ENCODE measurements around the gene TUT1. TPM values are rescaled to one million over a fixed set of nuclear protein-coding genes. Genes with fewer than 3 reads are reported as not detected.

TUT1 gene
- total RNA-seq, 2 experiments from 2014 or later: 32.5 to 36.0 TPM

DNA sequence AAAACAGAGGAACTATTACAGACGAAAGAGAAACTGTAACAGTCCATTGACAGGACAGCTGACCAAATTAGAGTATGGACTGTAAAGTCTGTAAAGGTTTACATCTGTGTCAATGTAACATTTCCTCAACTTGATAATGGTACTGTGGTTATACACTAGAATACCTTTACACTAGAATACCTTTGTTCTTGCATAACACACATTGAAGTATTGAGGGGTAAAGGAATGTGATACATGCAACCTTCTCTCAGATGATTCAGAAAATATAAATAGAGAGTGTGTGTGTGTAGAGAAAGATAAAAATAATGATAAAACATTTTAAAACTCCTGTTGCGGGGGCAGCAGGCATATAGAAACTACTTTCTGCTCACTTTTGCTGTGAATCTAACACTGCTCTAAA, 12.1 kb downstream of the TUT1 start:
- intact Hi-C loops (cut with DNase I, micrococcal nuclease): no loop called here
- ATAC-seq (no peak), DNase-seq (no peak)
- Mint-ChIP-seq H3K9me3 (ENCODE audit: low read depth) (no peaks in the 10 kb centered on the region), H3K27ac (no peak overlapping the region), H3K36me3 (ENCODE audit: low read depth) (peaks cover 29% of the 10 kb centered on the region), H3K27me3 (no peaks in the 10 kb centered on the region), H3K4me3 (no peak overlapping the region), H3K4me1 (peaks cover 8% of the 10 kb centered on the region)
- ChIA-PET POLR2A (no interaction called here), CTCF (interaction anchor here (0.8 to 1.5 kb wide), 2 partner anchors 10 to 12 kb away, joined by 4 read pairs; partner anchors contain the start of gene TUT1)

DNA sequence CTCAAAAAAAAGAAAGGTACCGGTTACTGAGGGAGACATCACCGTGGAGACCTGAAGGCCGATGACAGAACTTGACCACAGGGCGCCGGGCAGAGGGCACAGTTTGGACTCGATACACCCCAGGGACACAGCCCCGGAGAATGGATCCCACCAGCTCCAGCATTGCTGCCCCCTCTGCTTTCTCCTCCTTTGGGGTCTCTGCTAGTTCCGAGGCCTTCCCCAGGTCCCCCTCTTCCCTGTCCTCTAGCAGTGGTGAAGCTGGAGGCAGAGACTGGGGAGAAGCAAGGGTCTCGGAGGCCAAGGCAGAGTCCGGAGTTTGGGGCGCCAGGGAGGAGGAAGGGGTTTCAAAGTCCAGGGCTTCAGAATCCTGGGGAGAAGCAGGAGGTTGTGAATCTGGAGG, 12.8 kb downstream of the TUT1 start:
- H3K36me3 Mint-ChIP-seq (ENCODE audit: low read depth): peaks cover 32% of the 10 kb centered on the region
- no peak overlapping the region for H3K27ac Mint-ChIP-seq
- ATAC-seq (no peak), DNase-seq (no peak)
- peaks cover 8% of the 10 kb centered on the region for H3K4me1 Mint-ChIP-seq
- intact Hi-C loops (cut with DNase I, micrococcal nuclease): no loop called here
- H3K9me3 Mint-ChIP-seq (ENCODE audit: low read depth): no peaks in the 10 kb centered on the region
- CTCF ChIA-PET: interaction anchor here (0.8 to 1.5 kb wide), 2 partner anchors 11 to 13 kb away, joined by 4 read pairs; partner anchors contain the start of gene TUT1
- no peak overlapping the region for H3K4me3 Mint-ChIP-seq
- H3K27me3 Mint-ChIP-seq: no peaks in the 10 kb centered on the region
- POLR2A ChIA-PET: interaction anchor here (0.6 to 1.2 kb wide), 2 partner anchors 23 to 277 kb away, joined by 3 to 5 read pairs; partner anchors contain the start of gene MTA2

DNA sequence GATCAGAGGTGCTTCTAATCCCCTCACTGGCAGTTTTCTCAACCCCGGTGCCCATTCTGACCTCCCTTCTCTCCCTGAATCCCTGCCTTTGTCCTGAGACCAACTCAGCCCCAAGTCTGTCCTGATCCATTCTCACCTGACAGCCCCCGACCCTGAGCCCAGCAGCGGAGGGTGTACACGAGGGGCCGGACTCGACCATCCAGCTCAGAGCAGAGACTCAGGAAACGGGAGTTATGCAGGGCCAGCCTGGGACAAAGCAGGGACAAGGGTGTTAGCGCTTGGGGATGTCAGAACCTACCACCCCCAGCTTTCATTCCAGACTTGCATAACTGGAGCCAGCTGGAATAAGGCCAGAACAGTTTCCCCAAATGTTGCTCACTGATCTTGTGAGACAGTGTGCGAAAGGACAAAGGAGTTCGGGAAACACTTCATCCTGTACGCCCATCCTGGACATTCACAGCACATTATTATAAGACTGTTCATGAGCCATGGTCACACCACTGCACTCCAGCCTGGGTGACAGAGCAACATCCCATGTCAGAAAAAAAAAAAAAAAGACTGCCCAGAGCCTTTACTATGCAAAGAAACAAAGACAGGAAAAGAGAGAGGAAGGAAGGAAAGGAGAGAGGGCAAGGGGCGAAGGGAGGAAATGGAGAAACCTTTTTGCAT, 14.1 kb downstream of the TUT1 start:
- no peak for DNase-seq
- CTCF ChIA-PET: no interaction called here
- Mint-ChIP-seq H3K27ac (peak overlapping the region; percentile 52), H3K36me3 (ENCODE audit: low read depth) (peaks cover 43% of the 10 kb centered on the region), H3K4me1 (peaks cover 16% of the 10 kb centered on the region), H3K9me3 (ENCODE audit: low read depth) (no peaks in the 10 kb centered on the region), H3K4me3 (no peak overlapping the region), H3K27me3 (no peaks in the 10 kb centered on the region)
- no peak for ATAC-seq
- intact Hi-C loops (cut with DNase I, micrococcal nuclease): no loop called here
- POLR2A ChIA-PET: no interaction called here

DNA sequence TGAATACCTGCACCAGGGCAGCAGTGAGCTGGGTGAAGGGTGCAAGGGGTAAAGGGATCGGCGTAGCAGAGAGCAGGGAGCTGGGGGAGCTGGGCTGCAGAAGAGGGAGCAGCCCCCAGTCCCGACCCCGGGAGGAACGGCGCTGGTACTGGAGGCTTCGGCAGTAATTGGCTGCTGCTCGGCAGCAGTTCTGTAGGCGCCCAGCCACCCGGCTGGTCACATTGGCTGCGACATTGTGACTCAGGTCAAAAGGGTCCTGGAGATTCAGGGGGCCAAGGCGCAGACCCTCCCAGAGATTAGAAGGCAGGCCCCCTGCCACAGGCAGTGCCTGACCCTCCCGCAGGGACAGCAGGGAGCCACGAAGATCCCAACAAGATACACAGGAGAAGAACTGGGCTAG, 15.5 kb downstream of the TUT1 start:
- Mint-ChIP-seq H3K36me3 (ENCODE audit: low read depth) (peaks cover 50% of the 10 kb centered on the region), H3K9me3 (ENCODE audit: low read depth) (no peaks in the 10 kb centered on the region), H3K4me1 (peaks cover 30% of the 10 kb centered on the region), H3K27me3 (no peaks in the 10 kb centered on the region), H3K4me3 (peak overlapping the region; percentile 4), H3K27ac (no peak overlapping the region)
- ChIA-PET POLR2A (interaction anchor here (0.5 kb wide), 1 partner anchor 14 kb away, joined by 3 read pairs; no protein-coding TSS in a partner anchor), CTCF (interaction anchor here (0.9 to 4.7 kb wide), 2 partner anchors 33 to 125 kb away, joined by 3 to 24 read pairs; no protein-coding TSS in a partner anchor)
- DNase-seq (no peak), ATAC-seq (no peak)
- intact Hi-C loops (cut with DNase I, micrococcal nuclease): no loop called here

DNA sequence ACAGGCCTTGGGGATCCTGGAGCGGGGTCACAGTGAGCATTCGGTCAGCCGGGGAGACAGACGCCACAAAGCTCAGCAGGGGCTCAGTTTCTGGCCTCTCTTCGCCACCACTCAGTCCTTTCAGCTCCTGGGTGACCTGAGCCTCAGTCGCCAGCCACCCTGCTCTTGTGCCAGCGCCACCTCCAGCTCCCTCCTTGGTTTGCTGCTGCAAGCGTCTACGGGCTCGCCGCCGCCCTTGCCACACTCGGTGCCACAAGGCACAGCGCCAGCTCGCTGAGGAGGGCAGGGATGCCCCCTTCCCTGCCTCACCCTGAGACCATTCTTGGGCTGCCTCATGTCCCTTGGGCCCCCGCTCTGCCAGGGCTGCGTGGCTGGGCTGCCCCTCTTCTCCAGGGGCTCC, 16.2 kb downstream of the TUT1 start:
- peak overlapping the region; percentile 97 for H3K27ac Mint-ChIP-seq
- H3K27me3 Mint-ChIP-seq: no peaks in the 10 kb centered on the region
- intact Hi-C loops (cut with DNase I, micrococcal nuclease): no loop called here
- peak overlapping the region; percentile 93 for H3K4me3 Mint-ChIP-seq
- DNase-seq (peak; percentile 17), ATAC-seq (no peak)
- H3K9me3 Mint-ChIP-seq (ENCODE audit: low read depth): no peaks in the 10 kb centered on the region
- ChIA-PET POLR2A (interaction anchor here (0.8 to 1.9 kb wide), 2 partner anchors 17 to 150 kb away, joined by 3 to 59 read pairs; partner anchors contain the start of gene TUT1), CTCF (interaction anchor here (0.9 to 4.7 kb wide), 4 partner anchors 13 to 126 kb away, joined by 3 to 24 read pairs (median 6); partner anchors contain the start of genes C11orf98 and CSKMT)
- H3K36me3 Mint-ChIP-seq (ENCODE audit: low read depth): peaks cover 53% of the 10 kb centered on the region
- H3K4me1 Mint-ChIP-seq: peaks cover 35% of the 10 kb centered on the region

DNA sequence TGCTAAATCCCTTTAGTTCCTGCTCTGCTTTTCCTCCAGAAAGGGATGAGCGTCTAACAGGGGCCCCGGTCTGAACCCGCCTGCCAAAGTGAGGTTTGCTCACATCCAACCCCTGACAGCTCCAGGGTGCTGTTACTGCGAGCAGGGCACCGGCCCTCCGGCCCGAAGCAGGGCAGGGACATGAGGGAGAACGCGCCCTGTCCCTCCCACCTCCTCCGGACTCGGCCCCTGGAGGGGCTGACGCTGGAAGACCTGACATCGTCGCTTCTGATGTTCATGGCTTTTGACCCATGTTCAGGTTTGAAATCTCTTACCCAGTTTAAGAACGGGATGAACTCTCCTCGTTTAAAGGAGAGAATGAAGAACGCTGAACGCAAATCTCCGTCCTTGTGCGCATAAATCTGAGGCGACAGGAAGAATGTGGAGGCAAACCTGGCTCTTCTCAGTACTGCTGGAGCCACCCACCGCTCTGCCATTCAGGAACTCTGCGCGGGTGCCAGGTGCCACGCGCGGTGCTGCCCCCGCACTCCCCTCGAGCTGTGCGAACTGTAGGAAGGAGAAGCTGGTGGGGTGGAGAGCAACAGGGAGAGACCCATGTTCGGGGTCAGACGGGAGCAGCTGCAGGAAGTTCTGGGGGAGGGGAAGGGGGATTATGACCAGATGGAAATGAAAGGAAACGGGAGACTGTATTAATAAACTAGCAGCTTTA, 16.8 kb downstream of the TUT1 start:
- Mint-ChIP-seq H3K27ac (peak overlapping the region; percentile 97), H3K9me3 (ENCODE audit: low read depth) (no peaks in the 10 kb centered on the region), H3K36me3 (ENCODE audit: low read depth) (peaks cover 60% of the 10 kb centered on the region), H3K4me1 (peaks cover 41% of the 10 kb centered on the region), H3K4me3 (peak overlapping the region; percentile 93), H3K27me3 (no peaks in the 10 kb centered on the region)
- peak; percentile 9 for ATAC-seq
- DNase-seq: no peak
- POLR2A ChIA-PET: interaction anchor here (0.6 to 2.5 kb wide), 26 partner anchors 9 to 307 kb away, joined by 3 to 59 read pairs (median 4); partner anchors contain the start of genes C11orf98, CSKMT, GANAB and HNRNPUL2
- intact Hi-C loops (cut with DNase I, micrococcal nuclease): loop anchor here (1.0 to 5.0 kb wide), 8 partner anchors 17 to 452 kb away; partner anchors contain the start of genes TUT1 (in 2 of the 2), C11orf98 (in 1 of the 2), CSKMT (in 1 of the 2) and EML3 (in 1 of the 2)
- CTCF ChIA-PET: interaction anchor here (0.6 to 4.7 kb wide), 17 partner anchors 8 to 682 kb away, joined by 3 to 24 read pairs (median 4); partner anchors contain the start of genes C11orf98, CSKMT, SLC3A2 and TUT1

DNA sequence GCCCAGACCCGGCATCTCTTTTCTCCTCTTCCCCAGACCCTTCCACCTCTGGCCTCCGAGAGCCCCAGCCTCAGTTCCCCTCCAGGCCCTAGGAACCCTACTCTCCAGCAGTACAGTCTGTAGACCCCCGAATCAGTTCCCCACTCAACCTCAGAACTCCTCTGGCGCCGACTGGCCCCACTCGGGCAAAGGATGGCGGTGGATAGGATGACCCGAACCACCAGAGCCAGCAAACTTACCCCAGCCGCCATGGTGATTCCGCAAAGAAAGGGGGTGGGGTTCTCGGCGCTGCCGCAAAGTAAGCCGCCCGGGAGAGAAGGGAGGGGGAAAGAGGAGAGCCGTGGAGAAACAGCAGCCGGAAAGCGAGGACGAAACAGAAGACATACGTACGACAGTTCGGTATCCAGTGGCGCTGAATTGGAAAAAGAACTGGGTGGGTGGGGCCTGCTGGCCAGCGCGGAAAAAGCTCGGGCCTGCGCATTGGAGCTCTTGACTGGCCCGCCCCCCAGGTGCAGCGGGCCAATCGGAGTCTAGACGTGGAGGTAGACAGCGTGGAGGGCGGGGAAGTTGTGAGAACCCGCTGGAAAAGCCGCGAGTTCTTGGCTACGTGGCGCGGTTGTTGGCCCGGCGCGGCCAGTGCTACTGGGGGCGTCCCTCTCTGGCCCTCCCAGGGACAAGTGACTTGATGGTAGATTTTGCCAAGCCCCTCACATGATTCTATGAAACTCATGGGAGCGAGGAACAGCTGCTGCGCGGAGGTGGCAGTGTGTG, 17.5 kb downstream of the TUT1 start, which contains the start of gene EEF1G:
TSS of gene EEF1G (minus strand) at position 300 of the 771 bp plus-strand sequence. CDS start at position 251, 49 bp downstream.
- H3K4me1 Mint-ChIP-seq: peaks cover 43% of the 10 kb centered on the region
- no peaks in the 10 kb centered on the region for H3K27me3 Mint-ChIP-seq
- peaks cover 65% of the 10 kb centered on the region for H3K36me3 Mint-ChIP-seq (ENCODE audit: low read depth)
- DNase-seq: peak; percentile 99
- peak within 1 kb of the TSS; percentile 93 for H3K4me3 Mint-ChIP-seq
- H3K27ac Mint-ChIP-seq: peak within 1 kb of the TSS; percentile 97
- ChIA-PET POLR2A (interaction anchor here (0.6 to 2.5 kb wide), 27 partner anchors 9 to 308 kb away, joined by 3 to 59 read pairs (median 4); partner anchors contain the start of genes C11orf98, CSKMT, GANAB and HNRNPUL2), CTCF (interaction anchor here (0.6 to 4.7 kb wide), 17 partner anchors 8 to 307 kb away, joined by 3 to 24 read pairs (median 4); partner anchors contain the start of genes C11orf98, CSKMT, SLC3A2 and TUT1)
- intact Hi-C loops (cut with DNase I, micrococcal nuclease): loop anchor here (1.0 to 5.0 kb wide), 12 partner anchors 17 to 451 kb away; partner anchors contain the start of genes TUT1 (in 2 of the 2), C11orf98 (in 1 of the 2), CSKMT (in 1 of the 2) and EML3 (in 1 of the 2)
- no peaks in the 10 kb centered on the region for H3K9me3 Mint-ChIP-seq (ENCODE audit: low read depth)
- ATAC-seq: peak; percentile 97

DNA sequence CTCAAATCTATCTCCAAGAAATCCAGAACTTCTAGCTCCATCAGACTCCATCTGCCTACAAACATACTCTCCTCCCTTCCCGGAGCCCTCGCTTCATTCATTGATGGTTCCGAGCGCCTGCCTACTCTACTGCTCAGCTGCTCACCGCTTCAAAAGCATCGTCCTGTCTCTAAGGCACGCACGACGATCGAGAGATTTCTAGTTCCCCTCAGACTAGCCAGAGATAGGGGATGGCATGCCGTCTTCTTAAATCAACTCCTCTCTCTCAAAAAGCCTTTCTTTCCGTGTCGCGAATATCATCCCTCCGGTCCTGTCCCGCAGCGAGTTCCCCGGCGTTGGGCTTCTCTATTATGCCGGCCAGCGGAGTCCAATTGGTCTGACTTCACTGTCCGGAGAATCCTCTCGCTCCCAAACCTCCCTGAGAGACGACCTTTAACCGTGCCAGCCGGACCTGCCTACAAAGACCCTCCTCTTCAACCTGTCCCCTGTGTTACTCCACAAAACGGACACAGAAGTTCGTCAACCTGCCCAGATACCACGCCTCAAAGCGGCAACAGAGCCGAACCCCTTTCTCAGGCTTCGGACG, 18.2 kb downstream of the TUT1 start:
- intact Hi-C loops (cut with DNase I, micrococcal nuclease): loop anchor here (1.0 to 5.0 kb wide), 5 partner anchors 16 to 451 kb away; partner anchors contain the start of genes GANAB (in 1 of the 2) and INCENP (in 1 of the 2)
- Mint-ChIP-seq H3K9me3 (ENCODE audit: low read depth) (no peaks in the 10 kb centered on the region), H3K4me3 (peak overlapping the region; percentile 93), H3K36me3 (ENCODE audit: low read depth) (peaks cover 68% of the 10 kb centered on the region), H3K4me1 (peaks cover 48% of the 10 kb centered on the region), H3K27me3 (no peaks in the 10 kb centered on the region), H3K27ac (peak overlapping the region; percentile 97)
- ChIA-PET POLR2A (interaction anchor here (0.6 to 2.5 kb wide), 24 partner anchors 10 to 308 kb away, joined by 3 to 59 read pairs (median 4); partner anchors contain the start of genes C11orf98, CSKMT, GANAB and HNRNPUL2), CTCF (interaction anchor here (0.6 to 4.7 kb wide), 16 partner anchors 8 to 308 kb away, joined by 3 to 24 read pairs (median 4); partner anchors contain the start of genes BSCL2, SLC3A2 and TUT1)
- peak; percentile 48 for DNase-seq
- ATAC-seq: no peak

DNA sequence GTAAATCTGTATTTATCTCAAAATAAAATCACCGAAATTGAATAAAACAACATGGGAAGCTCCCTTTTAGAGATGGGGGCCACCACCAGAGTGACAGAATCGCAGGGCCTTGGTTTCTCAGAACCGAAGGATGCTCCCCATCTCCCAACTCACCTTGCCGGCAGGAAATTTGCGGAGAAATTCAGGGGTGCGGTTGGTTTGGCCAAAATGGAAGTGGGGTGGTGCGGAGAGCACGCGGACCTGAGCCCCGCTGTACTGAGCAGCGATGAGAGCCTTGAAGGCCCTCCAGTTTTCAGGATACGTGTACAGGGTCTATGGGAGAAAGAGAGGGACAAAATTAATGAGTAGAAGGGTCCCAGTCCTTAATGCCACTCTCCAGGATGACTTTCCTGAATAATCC, 18.9 kb downstream of the TUT1 start:
- no peaks in the 10 kb centered on the region for H3K27me3 Mint-ChIP-seq
- CTCF ChIA-PET: interaction anchor here (0.7 to 4.7 kb wide), 6 partner anchors 15 to 178 kb away, joined by 3 to 24 read pairs (median 4); partner anchors contain the start of genes BSCL2 and TUT1

More for the DNA sequence above, 18.9 kb downstream of the TUT1 start:
- intact Hi-C loops (cut with DNase I, micrococcal nuclease): loop anchor here (2.0 to 5.0 kb wide), 2 partner anchors 16 to 450 kb away; partner anchors contain the start of gene INCENP (in 1 of the 2)
- peak overlapping the region; percentile 93 for H3K4me3 Mint-ChIP-seq
- H3K36me3 Mint-ChIP-seq (ENCODE audit: low read depth): peaks cover 69% of the 10 kb centered on the region
- ATAC-seq (no peak), DNase-seq (no peak)
- H3K27ac Mint-ChIP-seq: peak overlapping the region; percentile 97
- peaks cover 50% of the 10 kb centered on the region for H3K4me1 Mint-ChIP-seq
- POLR2A ChIA-PET: interaction anchor here (0.7 to 2.5 kb wide), 4 partner anchors 15 to 284 kb away, joined by 3 to 16 read pairs (median 4); partner anchors contain the start of genes C11orf98 and CSKMT
- H3K9me3 Mint-ChIP-seq (ENCODE audit: low read depth): no peaks in the 10 kb centered on the region
